D721Med (cell line): ENCODE measurements around the gene KYNU.

Experiments
- DNase-seq: peaks from one replicate; pipeline ENCODE4 v3.0.0; 2011; ENCODE audit warnings: low spot score; ENCODE audit not compliant: insufficient read length
- FAIRE-seq: peaks from 2 replicates; lab custom pipeline; 2011; peaks lifted over from hg19 to GRCh38; lab: Jason Lieb, UNC
- CTCF ChIP-seq: IDR thresholded peaks from 2 replicates; pipeline ENCODE4 v1.5.1; 2012; ENCODE audit warnings: mild to moderate bottlenecking, control low read depth; ENCODE audit not compliant: insufficient read depth; ENCODE audit errors: missing control alignments

KYNU gene

GRCh38 chr2:143075711-143076110 lies 198.2 kb downstream of the KYNU start:
- no peak for TF ChIP-seq CTCF
- no peak for DNase-seq
- FAIRE-seq, result no peak

- TF ChIP-seq CTCF, result no peak
- no peak for DNase-seq
- no peak for FAIRE-seq
Measured at GRCh38 chr2:143078104-143078503, 200.6 kb downstream of the KYNU start.

GRCh38 chr2:143081616-143082015 lies 204.2 kb downstream of the KYNU start:
- no peak for TF ChIP-seq CTCF
- no peak for DNase-seq
- no peak for FAIRE-seq

- FAIRE-seq (no peak), DNase-seq (no peak)
- TF ChIP-seq CTCF, result no peak
Measured at GRCh38 chr2:143083636-143084035, 206.2 kb downstream of the KYNU start.

- no peak for FAIRE-seq
- no peak for TF ChIP-seq CTCF
- DNase-seq, result no peak
Measured at GRCh38 chr2:143084462-143084861, 207.0 kb downstream of the KYNU start.

- no peak for FAIRE-seq
- no peak for DNase-seq
- TF ChIP-seq CTCF, result no peak
Measured at GRCh38 chr2:143085125-143085784, 207.8 kb downstream of the KYNU start.

- FAIRE-seq (no peak), DNase-seq (no peak)
- no peak for TF ChIP-seq CTCF
Measured at GRCh38 chr2:143087033-143087432, 209.6 kb downstream of the KYNU start.
